Measurements from ENCODE around the gene KRT26. TPM values are rescaled to one million over a fixed set of nuclear protein-coding genes. Genes with fewer than 3 reads are reported as not detected.

Gene KRT26
- total and polyA plus RNA-seq, 2 of the 8 experiments (the other 6 are each of a cell fraction or from before 2014, with no cell fraction given), result not detected

DNA sequence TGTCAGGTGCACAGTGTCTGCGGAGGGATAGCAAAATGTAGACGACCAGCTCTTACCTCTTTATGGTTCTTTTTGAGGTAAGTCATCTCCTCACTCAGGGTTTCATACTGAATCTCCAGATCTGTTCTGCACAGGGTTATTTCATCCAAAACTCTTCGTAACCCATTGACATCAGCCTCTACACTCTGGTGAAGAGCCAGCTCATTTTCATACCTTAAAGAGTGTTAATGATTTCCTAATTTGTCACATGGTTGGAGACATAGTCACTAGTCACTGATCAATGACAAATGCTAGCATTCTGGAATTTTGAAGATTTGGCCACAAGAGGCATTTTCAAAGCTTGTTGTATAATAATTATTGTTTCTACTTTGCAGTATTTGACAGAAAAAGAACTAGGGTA lies 18.2 kb downstream of the KRT26 start:
- CTCF ChIA-PET (ENCODE audit: partially characterized antibody), result no interaction called here
- no peak overlapping the region for H3K4ac ChIP-seq (replicated peaks; ENCODE audit: insufficient read length, low read depth, low read length)
- peaks cover 0 to 1% (median 0%) of the 10 kb centered on the region in 4 experiments; a peak in 1 of 7 replicates for H3K27me3 ChIP-seq (replicated peaks in 1 of 4; ENCODE audit: control insufficient read depth in 3 of 4, extremely low read depth in 1 of 4, insufficient read depth in 3 of 4, low read length in 3 of 4)
- TF ChIP-seq KDM1A (IDR thresholded peaks at IDR 0.05; ENCODE audit: borderline replicate concordance, low read length), result no peak
- no peak for TF ChIP-seq EGR1 (IDR thresholded peaks at IDR 0.05; ENCODE audit: borderline replicate concordance, low read depth, low read length)
- TF ChIP-seq SIRT6 (IDR thresholded peaks at IDR 0.05; ENCODE audit: low read length), result no peak
- no peak for TF ChIP-seq KDM5A (IDR thresholded peaks at IDR 0.05; ENCODE audit: low read length)
- TF ChIP-seq SP4 (IDR thresholded peaks at IDR 0.05; ENCODE audit: low read length), result no peak
- no peak for TF ChIP-seq MAFK (IDR thresholded peaks at IDR 0.05; ENCODE audit: low read depth, low read length)
- TF ChIP-seq HDAC6 (IDR thresholded peaks at IDR 0.05; ENCODE audit: low read depth, low read length), result no peak
- no peak for TF ChIP-seq CBX5 (IDR thresholded peaks at IDR 0.05; ENCODE audit: low read depth, low read length)
- no peak for TF ChIP-seq PHF8 (conservative IDR thresholded peaks at IDR 0.05; ENCODE audit: low read depth, low read length)
- TF ChIP-seq POLR2A (IDR thresholded peaks at IDR 0.05; ENCODE audit: control extremely low read depth in 1 of 2, low read depth in 2 of 2, low read length in 2 of 2), result no peak
- no peak for TF ChIP-seq GABPA (IDR thresholded peaks at IDR 0.05; ENCODE audit: borderline replicate concordance, insufficient read depth, low read length)
- TF ChIP-seq ATF3 (IDR thresholded peaks at IDR 0.05; ENCODE audit: insufficient read depth, low read depth, low read length), result no peak
- TF ChIP-seq RFX5 (IDR thresholded peaks at IDR 0.05; ENCODE audit: borderline replicate concordance, low read depth, low read length), result no peak
- TF ChIP-seq SP2 (IDR thresholded peaks at IDR 0.05; ENCODE audit: low read length), result no peak
- TF ChIP-seq ASH2L (IDR thresholded peaks at IDR 0.05; ENCODE audit: low read length), result no peak
- DNase-seq (ENCODE audit: low read depth in 1 of 2, low spot score in 2 of 2), result no peak
- H3K36me3 ChIP-seq (ENCODE audit: control insufficient read depth in 2 of 4, insufficient read depth in 4 of 4, low read length in 3 of 4), result no peaks in the 10 kb centered on the region
- no peak overlapping the region for H2BK20ac ChIP-seq (ENCODE audit: low read length)
- H2BK15ac ChIP-seq (ENCODE audit: low read length), result no peak overlapping the region
- no peak overlapping the region for H2BK5ac ChIP-seq (ENCODE audit: low read depth, low read length)
- FAIRE-seq, result no peak
- no peak overlapping the region for H4K91ac ChIP-seq (replicated peaks; ENCODE audit: insufficient read length, low read length)
- H2BK120ac ChIP-seq (replicated peaks; ENCODE audit: low read depth, low read length), result no peak overlapping the region
- H3K4me3 ChIP-seq (ENCODE audit: extremely low read depth in 1 of 4, insufficient read depth in 2 of 4, low read depth in 3 of 4, low read length in 4 of 4), result no peak overlapping the region
- no peaks in the 10 kb centered on the region for H3K4me1 ChIP-seq (replicated peaks in 1 of 4; ENCODE audit: control insufficient read depth in 3 of 4, insufficient read depth in 4 of 4, low read length in 3 of 4)
- H4K20me1 ChIP-seq (replicated peaks in 1 of 2; ENCODE audit: control insufficient read depth in 1 of 2, insufficient read depth in 2 of 2, low read length in 2 of 2), result no peaks in the 10 kb centered on the region
- no peaks in the 10 kb centered on the region for H3K79me2 ChIP-seq (ENCODE audit: control insufficient read depth in 1 of 2, insufficient read depth in 2 of 2, low read length in 2 of 2)
- H3K79me1 ChIP-seq (ENCODE audit: low read depth, low read length), result no peaks in the 10 kb centered on the region
- no peak overlapping the region for H2AFZ ChIP-seq (ENCODE audit: low read length)
- H3K23me2 ChIP-seq (ENCODE audit: low read depth, low read length), result no peaks in the 10 kb centered on the region; the same call in 1 of the 2 replicates
- no peak overlapping the region for H3K18ac ChIP-seq (ENCODE audit: extremely low read depth, low read length)
- H3K9ac ChIP-seq (replicated peaks in 1 of 4; ENCODE audit: extremely low read depth in 1 of 4, low read depth in 3 of 4, low read length in 3 of 4), result no peak overlapping the region
- 89% methylated on average over 3 of the region's 3 CpGs; no CpG with 5 or more reads in 1 of the 2 experiments for WGBS, 2 experiments (ENCODE audit: extremely low coverage in 1 of 2, insufficient coverage in 1 of 2, insufficient read length in 1 of 2, insufficient replicate concordance in 2 of 2, low coverage in 1 of 2, low lambda C conversion rate in 2 of 2, missing lambda C conversion rate in 1 of 2)
- H4K8ac ChIP-seq (ENCODE audit: extremely low read depth, insufficient read depth, low read length), result no peak overlapping the region
- H3K4me2 ChIP-seq (ENCODE audit: insufficient read depth in 1 of 2, low read depth in 2 of 2, low read length in 2 of 2), result no peak overlapping the region
- H3K9me3 ChIP-seq (ENCODE audit: insufficient read depth in 2 of 2, low read depth in 1 of 2, low read length in 1 of 2), result no peaks in the 10 kb centered on the region; a peak in 1 of 4 replicates
- no peak overlapping the region for H4K5ac ChIP-seq (ENCODE audit: insufficient read length, low read depth, low read length)
- POLR2A ChIA-PET (ENCODE audit: partially characterized antibody), result interaction anchor here (0.9 kb wide), 1 partner anchor 127 kb away, joined by 3 read pairs; no protein-coding TSS in a partner anchor
- no peak overlapping the region for H3K23ac ChIP-seq (ENCODE audit: insufficient read length)
- no peak overlapping the region for H2BK12ac ChIP-seq (ENCODE audit: low read depth, low read length)
- no peak overlapping the region for H3K14ac ChIP-seq (ENCODE audit: insufficient read length)
- no peak overlapping the region for H2AK5ac ChIP-seq (ENCODE audit: low read depth, low read length)
- no peak overlapping the region for H3K56ac ChIP-seq (replicated peaks; ENCODE audit: insufficient read length, low read depth, low read length)
- no peak overlapping the region for H3K27ac ChIP-seq (ENCODE audit: low read depth, low read length)
